Progenitor cell of endocrine pancreas (in vitro differentiated cells): ENCODE data around the gene ZFAND3. TPM values are rescaled to one million over a fixed set of nuclear protein-coding genes. Genes with fewer than 3 reads are reported as not detected.

Source experiments
- DNase-seq: peaks from one replicate; pipeline ENCODE4 v3.0.0; 2021; ENCODE audit warnings: low spot score; ENCODE audit not compliant: unreplicated experiment
- H3K27ac Mint-ChIP-seq: 2 replicates; pipeline ENCODE4 v1.8.0; 2021; ENCODE audit warnings: mild to moderate bottlenecking, moderate library complexity, mixed read lengths
- H3K27me3 Mint-ChIP-seq: 2 replicates; pipeline ENCODE4 v1.8.0; 2021; ENCODE audit warnings: mixed read lengths
- H3K36me3 Mint-ChIP-seq: 2 replicates; pipeline ENCODE4 v1.8.0; 2022; ENCODE audit warnings: mixed read lengths; ENCODE audit not compliant: insufficient read depth
- H3K4me1 Mint-ChIP-seq: 2 replicates; pipeline ENCODE4 v1.8.0; 2021; ENCODE audit warnings: low read depth, mixed read lengths
- H3K4me3 Mint-ChIP-seq: 2 replicates; pipeline ENCODE4 v1.8.0; 2021; ENCODE audit warnings: low read depth, mild to moderate bottlenecking, moderate library complexity, mixed read lengths
- H3K9me3 Mint-ChIP-seq: 2 replicates; pipeline ENCODE4 v1.8.0; 2021; ENCODE audit warnings: low read depth, mixed read lengths
- CTCF ChIP-seq: fragments of 200-600 bp; sonication (generic); IDR thresholded peaks from one replicate; pipeline ENCODE4 v1.5.0; 2021; ENCODE audit warnings: antibody characterized with exemption, mild to moderate bottlenecking; ENCODE audit not compliant: unreplicated experiment
- total RNA-seq: library from RNA; stranded (reverse); gene quantifications from 2 replicates; pipeline ENCODE4 v1.2.1, GENCODE V29; 2021

ZFAND3 gene
- total RNA-seq, 1 donor from 2014 or later = 102 TPM

- Mint-ChIP-seq H3K9me3 (no peaks in the 10 kb centered on the region), H3K27ac (no peak overlapping the region), H3K4me3 (no peak overlapping the region), H3K4me1 (peaks cover 2% of the 10 kb centered on the region), H3K27me3 (no peaks in the 10 kb centered on the region), H3K36me3 (peaks cover 6% of the 10 kb centered on the region)
- no peak for TF ChIP-seq CTCF
- DNase-seq = no peak
These were observed 280.9 kb downstream of the ZFAND3 start for GRCh38 chr6:38100380-38100779.

GRCh38 chr6:38103921-38104320 is 284.4 kb downstream of the ZFAND3 start:
- no peaks in the 10 kb centered on the region for H3K9me3 Mint-ChIP-seq
- peaks cover 15% of the 10 kb centered on the region for H3K36me3 Mint-ChIP-seq
- no peak for TF ChIP-seq CTCF
- no peak overlapping the region for H3K4me3 Mint-ChIP-seq
- H3K27ac Mint-ChIP-seq = no peak overlapping the region
- H3K27me3 Mint-ChIP-seq = no peaks in the 10 kb centered on the region
- H3K4me1 Mint-ChIP-seq = peaks cover 15% of the 10 kb centered on the region
- no peak for DNase-seq

GRCh38 chr6:38105066-38105465 is 285.5 kb downstream of the ZFAND3 start:
- H3K36me3 Mint-ChIP-seq = peaks cover 16% of the 10 kb centered on the region
- H3K27me3 Mint-ChIP-seq = no peaks in the 10 kb centered on the region
- H3K27ac Mint-ChIP-seq = no peak overlapping the region
- peaks cover 23% of the 10 kb centered on the region for H3K4me1 Mint-ChIP-seq
- DNase-seq = no peak
- no peak overlapping the region for H3K4me3 Mint-ChIP-seq
- H3K9me3 Mint-ChIP-seq = no peaks in the 10 kb centered on the region
- no peak for TF ChIP-seq CTCF

GRCh38 chr6:38107073-38107472 is 287.5 kb downstream of the ZFAND3 start:
- Mint-ChIP-seq H3K9me3 (no peaks in the 10 kb centered on the region), H3K27me3 (no peaks in the 10 kb centered on the region), H3K4me3 (no peak overlapping the region), H3K27ac (peak overlapping the region; percentile 30), H3K36me3 (peaks cover 12% of the 10 kb centered on the region), H3K4me1 (peaks cover 33% of the 10 kb centered on the region)
- no peak for TF ChIP-seq CTCF
- no peak for DNase-seq

GRCh38 chr6:38110481-38110971 is 291.0 kb downstream of the ZFAND3 start:
- H3K9me3 Mint-ChIP-seq = no peaks in the 10 kb centered on the region
- no peak for DNase-seq
- H3K4me3 Mint-ChIP-seq = no peak overlapping the region
- peaks cover 10% of the 10 kb centered on the region for H3K36me3 Mint-ChIP-seq
- peaks cover 40% of the 10 kb centered on the region for H3K4me1 Mint-ChIP-seq
- no peak for TF ChIP-seq CTCF
- peak overlapping the region; percentile 70 for H3K27ac Mint-ChIP-seq
- no peaks in the 10 kb centered on the region for H3K27me3 Mint-ChIP-seq
